WI38 (cell line): Measurements from ENCODE around the gene INO80E.

ENCODE experiments used
- H3K4me3 ChIP-seq: 2 replicates; pipeline ENCODE4 v1.5.1; 2011; ENCODE audit warnings: low read depth, mild to moderate bottlenecking, control low read depth, low read length
- CTCF ChIP-seq: IDR thresholded peaks from 2 replicates; pipeline ENCODE4 v1.5.1; 2012; ENCODE audit warnings: low read depth, mild to moderate bottlenecking, control low read depth, low read length

The INO80E gene

GRCh38 chr16:30003670-30004423 lies 7.8 kb downstream of the INO80E start:
- TF ChIP-seq CTCF: no peak
- no peak overlapping the region for H3K4me3 ChIP-seq

GRCh38 chr16:30004424-30004776 lies 8.4 kb downstream of the INO80E start:
- H3K4me3 ChIP-seq: no peak overlapping the region
- no peak for TF ChIP-seq CTCF

- no peak for TF ChIP-seq CTCF
- H3K4me3 ChIP-seq: no peak overlapping the region
Measured at GRCh38 chr16:30004811-30005242, 8.8 kb downstream of the INO80E start.

GRCh38 chr16:30005341-30006094 lies 9.5 kb downstream of the INO80E start:
- H3K4me3 ChIP-seq: no peak overlapping the region
- peak; percentile 78 for TF ChIP-seq CTCF

- no peak for TF ChIP-seq CTCF
- H3K4me3 ChIP-seq: no peak overlapping the region
Measured at GRCh38 chr16:30006095-30006473, 10.0 kb downstream of the INO80E start.

- no peak for TF ChIP-seq CTCF
- no peak overlapping the region for H3K4me3 ChIP-seq
Measured at GRCh38 chr16:30006659-30007377, 10.8 kb downstream of the INO80E start.
